ENCODE results near the gene CCDC80. TPM values are rescaled to one million over a fixed set of nuclear protein-coding genes. Genes with fewer than 3 reads are reported as not detected.
A peak's percentile ranks its signal among the peaks of the same experiment; 100 is the strongest.

CCDC80 gene
- total RNA-seq, 4 donors from 2014 or later: 42.9 to 278 (median 225) TPM

- TF ChIP-seq CTCF (IDR thresholded peaks at IDR 0.05): no peak
- ATAC-seq (ENCODE audit: low FRiP score): peak; percentile 35
These were observed 540 bp downstream of the CCDC80 start for GRCh38 chr3:112640276-112640929.

GRCh38 chr3:112639455-112640225 lies 1.3 kb downstream of the CCDC80 start:
- DNase-seq (ENCODE audit: low spot score) (no peak), ATAC-seq (ENCODE audit: low FRiP score) (no peak)
- no peak for TF ChIP-seq CTCF (IDR thresholded peaks at IDR 0.05)

More at GRCh38 chr3:112640276-112640929, 540 bp downstream of the CCDC80 start:
- DNase-seq (ENCODE audit: low spot score): no peak

GRCh38 chr3:112638327-112639020 lies 2.5 kb downstream of the CCDC80 start:
- no peak for DNase-seq (ENCODE audit: low spot score)
- ATAC-seq (ENCODE audit: low FRiP score): no peak
- TF ChIP-seq CTCF (IDR thresholded peaks at IDR 0.05): no peak

- no peak for DNase-seq (ENCODE audit: low spot score)
- no peak for TF ChIP-seq CTCF (IDR thresholded peaks at IDR 0.05)
- ATAC-seq (ENCODE audit: low FRiP score): no peak
These were observed 3.2 kb downstream of the CCDC80 start for GRCh38 chr3:112637700-112638099.

GRCh38 chr3:112635674-112636073 lies 5.3 kb downstream of the CCDC80 start:
- peak; percentile 64 for ATAC-seq (ENCODE audit: low FRiP score)
- no peak for DNase-seq (ENCODE audit: low spot score)
- TF ChIP-seq CTCF (IDR thresholded peaks at IDR 0.05): no peak

- no peak for ATAC-seq (ENCODE audit: low FRiP score)
- no peak for TF ChIP-seq CTCF (IDR thresholded peaks at IDR 0.05)
These were observed 6.0 kb downstream of the CCDC80 start for GRCh38 chr3:112634786-112635541.

More at GRCh38 chr3:112634786-112635541, 6.0 kb downstream of the CCDC80 start:
- DNase-seq (ENCODE audit: low spot score): no peak

All from omental fat pad (tissue), 4 donors.